ENCODE results near the gene ANAPC5. TPM values are rescaled to one million over a fixed set of nuclear protein-coding genes. Genes with fewer than 3 reads are reported as not detected.

ANAPC5 gene
- polyA plus RNA-seq, 3 donors: 134 to 158 (median 138) TPM

- DNase-seq (ENCODE audit: low read depth in 3 of 3, low spot score in 2 of 3): no peak
Measured at GRCh38 chr12:121261398-121261797, 90.8 kb downstream of the ANAPC5 start.

- DNase-seq (ENCODE audit: low read depth in 3 of 3, low spot score in 2 of 3): no peak
Measured at GRCh38 chr12:121260091-121260490, 92.1 kb downstream of the ANAPC5 start.

- no peak for DNase-seq (ENCODE audit: low read depth in 3 of 3, low spot score in 2 of 3)
Measured at GRCh38 chr12:121259074-121259473, 93.1 kb downstream of the ANAPC5 start.

Other genes with a start within 250 kb of the ANAPC5 start
- 1 to 10 TPM in 1 of 3 donors, under 1 TPM in 2; 0.69 to 1.0 (median 0.86) TPM for gene P2RX7, start 219.5 kb downstream of the ANAPC5 start, polyA plus RNA-seq (ENCODE audit: insufficient read length in 3 of 3)
- gene P2RX4, start 142.3 kb downstream of the ANAPC5 start, polyA plus RNA-seq (ENCODE audit: insufficient read length in 3 of 3): 10 to 100 TPM; 33.4 to 38.5 (median 34.2) TPM
- 10 to 100 TPM; 31.2 to 34.0 (median 33.9) TPM for gene CAMKK2, start 55.7 kb downstream of the ANAPC5 start, polyA plus RNA-seq (ENCODE audit: insufficient read length in 3 of 3)
- gene RNF34, start 47.7 kb upstream of the ANAPC5 start, polyA plus RNA-seq (ENCODE audit: insufficient read length in 3 of 3): 10 to 100 TPM; 45.5 to 46.8 (median 45.7) TPM
- 10 to 100 TPM; 73.7 to 78.0 (median 74.7) TPM for gene KDM2B, start 228.6 kb upstream of the ANAPC5 start, polyA plus RNA-seq (ENCODE audit: insufficient read length in 3 of 3)

Data from right renal cortex interstitium (tissue), 3 donors.